GM23338 (cell line): ENCODE measurements around the gene PERM1. TPM values are rescaled to one million over a fixed set of nuclear protein-coding genes. Genes with fewer than 3 reads are reported as not detected.

Experiments used
- ATAC-seq: fragments of 200-7000 bp; cut with Tn5 transposase; 3 replicates; pipeline ENCODE4 v1.9.1; 2020
- DNase-seq: peaks from one replicate; pipeline ENCODE4 v3.0.0-alpha.2; 2015; ENCODE audit warnings: low spot score
- H2AFZ ChIP-seq: fragments of 200-600 bp; sonication (generic); 2 replicates; pipeline ENCODE4 v1.8.0; 2016; ENCODE audit warnings: antibody characterized with exemption, mild to moderate bottlenecking, moderate library complexity
- H3F3A ChIP-seq: fragments of 200-600 bp; sonication (generic); replicated peaks from 2 replicates; pipeline ENCODE4 v1.8.0; 2017; ENCODE audit warnings: antibody characterized with exemption, mixed run types, low read depth
- H3K27ac ChIP-seq: fragments of 200-600 bp; sonication (generic); 2 replicates; pipeline ENCODE4 v1.6.1; 2016; ENCODE audit warnings: low read depth
- H3K27me3 ChIP-seq: fragments of 200-600 bp; sonication (generic); 2 replicates; pipeline ENCODE4 v1.8.0; 2016; ENCODE audit warnings: mild to moderate bottlenecking, mixed run types, moderate library complexity; ENCODE audit not compliant: insufficient read depth
- H3K36me3 ChIP-seq: fragments of 200-600 bp; sonication (generic); 2 replicates; pipeline ENCODE4 v1.8.0; 2016; ENCODE audit warnings: mild to moderate bottlenecking; ENCODE audit not compliant: insufficient read depth
- H3K4me1 ChIP-seq: fragments of 200-600 bp; sonication (generic); 2 replicates; pipeline ENCODE4 v1.8.0; 2016; ENCODE audit warnings: mild to moderate bottlenecking, moderate library complexity; ENCODE audit not compliant: insufficient read depth
- H3K4me2 ChIP-seq: fragments of 200-600 bp; sonication (generic); 2 replicates; pipeline ENCODE4 v1.7.1; 2017; ENCODE audit warnings: mixed run types
- H3K4me3 ChIP-seq: fragments of 200-600 bp; sonication (generic); 2 replicates; pipeline ENCODE4 v1.6.1; 2016; ENCODE audit warnings: mixed run types
- H3K79me2 ChIP-seq: fragments of 200-600 bp; sonication (generic); replicated peaks from 2 replicates; pipeline ENCODE4 v1.8.0; 2017; ENCODE audit warnings: mild to moderate bottlenecking; ENCODE audit not compliant: insufficient read depth
- H3K9me2 ChIP-seq: fragments of 200-600 bp; sonication (generic); 2 replicates; pipeline ENCODE4 v1.8.0; 2017; ENCODE audit not compliant: insufficient read depth
- H4K20me1 ChIP-seq: fragments of 200-600 bp; sonication (generic); replicated peaks from 2 replicates; pipeline ENCODE4 v1.8.0; 2017; ENCODE audit warnings: mild to moderate bottlenecking; ENCODE audit not compliant: insufficient read depth
- H3K27ac Mint-ChIP-seq: 2 replicates; pipeline ENCODE4 v1.8.0; 2020; ENCODE audit warnings: inconsistent platforms, mild to moderate bottlenecking, moderate library complexity, mixed read lengths
- H3K27me3 Mint-ChIP-seq: 3 replicates; pipeline ENCODE4 v1.8.0; 2022; ENCODE audit warnings: low read depth, mild to moderate bottlenecking, moderate library complexity, mixed read lengths, inconsistent platforms; ENCODE audit not compliant: insufficient read depth, poor library complexity
- H3K36me3 Mint-ChIP-seq: 3 replicates; pipeline ENCODE4 v1.8.0; 2021; ENCODE audit warnings: low read depth, mild to moderate bottlenecking, inconsistent platforms, moderate library complexity, mixed read lengths
- H3K4me1 Mint-ChIP-seq: 3 replicates; pipeline ENCODE4 v1.8.0; 2020; ENCODE audit warnings: mild to moderate bottlenecking, inconsistent platforms, mixed read lengths
- H3K4me3 Mint-ChIP-seq: 3 replicates; pipeline ENCODE4 v1.8.0; 2021; ENCODE audit warnings: moderate library complexity, mild to moderate bottlenecking, inconsistent platforms, mixed read lengths
- H3K9me3 Mint-ChIP-seq: 3 replicates; pipeline ENCODE4 v1.8.0; 2020; ENCODE audit warnings: moderate library complexity, mild to moderate bottlenecking, inconsistent platforms, mixed read lengths
- CREB1 ChIP-seq: fragments of 250-450 bp; sonication (Bioruptor Pico); IDR thresholded peaks from 2 replicates; pipeline ENCODE4 v1.5.0; 2020; ENCODE audit warnings: low read depth, mild to moderate bottlenecking, moderate library complexity
- CTCF ChIP-seq, 2 experiments: fragments of 200-600 bp in 1 of 2; sonication (generic) in 1 of 2; conservative IDR thresholded peaks; 2 replicates each; pipeline versions ENCODE4 v1.5.1 to v1.6.1; 2016 to 2017; ENCODE audit warnings: antibody characterized with exemption in 2 of 2, low read depth in 2 of 2, mild to moderate bottlenecking in 2 of 2, moderate library complexity in 1 of 2
- ETS1 ChIP-seq: IDR thresholded peaks from 2 replicates; pipeline ENCODE4 v1.6.1; 2016; ENCODE audit warnings: antibody characterized with exemption
- EZH2 ChIP-seq: fragments of 200-600 bp; sonication (generic); IDR thresholded peaks from one replicate; pipeline ENCODE4 v1.8.0; 2017; ENCODE audit warnings: antibody characterized with exemption, mild to moderate bottlenecking, low read depth; ENCODE audit not compliant: unreplicated experiment
- EZH2phosphoT487 ChIP-seq: fragments of 200-600 bp; sonication (generic); IDR thresholded peaks from one replicate; pipeline ENCODE4 v1.8.1; 2018; ENCODE audit warnings: antibody characterized with exemption; ENCODE audit not compliant: unreplicated experiment
- JUNB ChIP-seq: IDR thresholded peaks from one replicate; pipeline ENCODE4 v1.6.1; 2016; ENCODE audit warnings: antibody characterized with exemption; ENCODE audit not compliant: unreplicated experiment
- NANOG ChIP-seq: IDR thresholded peaks from 2 replicates; pipeline ENCODE4 v1.6.1; 2016; ENCODE audit warnings: antibody characterized with exemption, borderline replicate concordance
- REST ChIP-seq: IDR thresholded peaks from one replicate; pipeline ENCODE4 v1.6.1; 2018; ENCODE audit warnings: antibody characterized with exemption; ENCODE audit not compliant: unreplicated experiment
- STAT1 ChIP-seq: IDR thresholded peaks from one replicate; pipeline ENCODE4 v1.6.1; 2016; ENCODE audit warnings: antibody characterized with exemption; ENCODE audit not compliant: unreplicated experiment
- ZNF114 ChIP-seq: fragments of 250-450 bp; sonication (Bioruptor Pico); IDR thresholded peaks from 2 replicates; pipeline ENCODE4 v1.5.0; 2020; ENCODE audit warnings: mild to moderate bottlenecking, moderate library complexity
- ZNF331 ChIP-seq: fragments of 250-450 bp; sonication (Bioruptor Pico); IDR thresholded peaks from 2 replicates; pipeline ENCODE4 v1.5.0; 2020; ENCODE audit warnings: low read depth, mild to moderate bottlenecking, moderate library complexity
- ZNF462 ChIP-seq: fragments of 250-450 bp; sonication (Bioruptor Pico); IDR thresholded peaks from 2 replicates; pipeline ENCODE4 v1.5.0; 2020; ENCODE audit warnings: mild to moderate bottlenecking, moderate library complexity
- polyA plus RNA-seq: library from polyadenylated mRNA; unstranded; fragments of >200 nt; fragmentation: Nextera tagmentation; extraction: Ambion mirVana; gene quantifications from 2 replicates; pipeline ENCODE4 v1.2.1, GENCODE V29; 2016
- total RNA-seq: library from RNA; depleted of rRNA; stranded (reverse); fragments of >200 nt; shearing (Covaris generic); gene quantifications from 2 replicates; pipeline ENCODE4 v1.2.3, GENCODE V29; 2014

Gene PERM1
- total and polyA plus RNA-seq, 2 experiments from 2014 or later: 1.1 TPM; not detected in 1

- peak; percentile 3 for ATAC-seq
- Histone ChIP-seq H3K4me2 (peak overlapping the region; percentile 82), H3K27ac (no peak overlapping the region), H3K27me3 (peaks cover 93% of the 10 kb centered on the region), H3K4me3 (peak overlapping the region; percentile 71), H3F3A (peaks cover 6% of the 10 kb centered on the region; the same call in 1 of the 2 replicates), H3K36me3 (no peaks in the 10 kb centered on the region), H3K4me1 (peaks cover 8% of the 10 kb centered on the region), H2AFZ (no peak overlapping the region), H4K20me1 (no peaks in the 10 kb centered on the region), H3K79me2 (no peaks in the 10 kb centered on the region), H3K9me2 (no peaks in the 10 kb centered on the region)
- Mint-ChIP-seq H3K36me3 (no peaks in the 10 kb centered on the region; the same call in 2 of the 3 replicates), H3K4me1 (peaks cover 5% of the 10 kb centered on the region), H3K27ac (no peak overlapping the region), H3K4me3 (peak overlapping the region; percentile 53; the same call in 2 of the 3 replicates), H3K27me3 (peaks cover 75% of the 10 kb centered on the region), H3K9me3 (peaks cover 4% of the 10 kb centered on the region; the same call in 2 of the 3 replicates)
- DNase-seq: peak; percentile 75
- TF ChIP-seq ZNF331 (no peak), ZNF462 (CRISPR knock-in tag) (no peak), REST (no peak), EZH2 (peak; percentile 74), CTCF (conservative IDR thresholded peaks at IDR 0.05; ENCODE audit: low read depth in 2 of 2) (0 out of 4 replicates have a peak, but pooled peaks of 1 of the 2 experiments have one; percentile 16), EZH2phosphoT487 (peak; percentile 66), STAT1 (no peak), ZNF114 (CRISPR knock-in tag) (no peak), ETS1 (no peak), CREB1 (CRISPR knock-in tag) (no peak), JUNB (no peak), NANOG (no peak)
Measured at GRCh38 chr1:997993-998744, 16.3 kb upstream of the PERM1 start.
